HepG2 (cell line): ENCODE data around the gene PDZD8. TPM values are rescaled to one million over a fixed set of nuclear protein-coding genes. Genes with fewer than 3 reads are reported as not detected.

Experiments
- ATM ChIP-seq: fragments of 450-650 bp; IDR thresholded peaks from 2 replicates; pipeline ENCODE4 v1.7.1; 2017; ENCODE audit warnings: mild to moderate bottlenecking, borderline replicate concordance
- FUBP1 ChIP-seq: sonication (generic); formaldehyde crosslinking; IDR thresholded peaks from 2 replicates; pipeline ENCODE4 v1.5.1; 2020; ENCODE audit warnings: missing genetic modification reagents, mild to moderate bottlenecking, borderline replicate concordance
- GABPA ChIP-seq, 2 experiments: IDR thresholded peaks; 2 replicates each; pipeline ENCODE4 v1.6.1; 2011 to 2016; ENCODE audit warnings: low read depth in 2 of 2, low read length in 1 of 2, missing biosample characterization in 1 of 2, missing genetic modification characterization in 1 of 2
- MLXIP ChIP-seq: sonication (generic); formaldehyde crosslinking; IDR thresholded peaks from 2 replicates; pipeline ENCODE4 v1.9.0; 2021; ENCODE audit warnings: missing genetic modification reagents, borderline replicate concordance
- PBX3 ChIP-seq: sonication (generic); formaldehyde crosslinking; IDR thresholded peaks from 2 replicates; pipeline ENCODE4 v1.8.1; 2023; ENCODE audit warnings: missing genetic modification reagents, inconsistent platforms, borderline replicate concordance
- TCF12 ChIP-seq, 2 experiments: fragments of 450-650 bp in 1 of 2; sonication (generic) in 1 of 2; formaldehyde crosslinking in 1 of 2; IDR thresholded peaks; 2 replicates each; pipeline versions ENCODE4 v1.6.1 to v1.8.0; 2017 to 2022; ENCODE audit warnings: antibody characterized with exemption in 1 of 2, mild to moderate bottlenecking in 1 of 2, missing genetic modification reagents in 1 of 2, moderate library complexity in 1 of 2
- ZNF777 ChIP-seq: sonication (generic); formaldehyde crosslinking; IDR thresholded peaks from 2 replicates; pipeline ENCODE4 v1.4.0; 2020; ENCODE audit warnings: missing genetic modification reagents
- polyA plus RNA-seq, 8 experiments: library from polyadenylated mRNA; depleted of rRNA in 3 of 8; stranded (reverse) in 7 of 8; unstranded in 1 of 8; fragments of >200 nt; fragmentation: Illumina TruSeq in 4 of 8; extraction: Trizol in 4 of 8; gene quantifications; 2 replicates each; pipeline versions ENCODE4 v1.2.1 to v1.2.3, GENCODE V29; 2011 to 2016; ENCODE audit warnings: low read depth in 4 of 8, missing spikeins in 1 of 8, mixed read lengths in 1 of 8; ENCODE audit not compliant: insufficient read depth in 1 of 8
- total RNA-seq, 5 experiments: library from RNA; depleted of rRNA; stranded (reverse); fragments of >200 nt; fragmentation: Illumina TruSeq; extraction: Trizol; gene quantifications; 2 replicates each; pipeline ENCODE4 v1.2.3, GENCODE V29; 2016; ENCODE audit warnings: low read depth in 1 of 5

PDZD8 gene
- total and polyA plus RNA-seq, 2 of the 13 experiments (the other 11 are each of a cell fraction or from before 2014, with no cell fraction given): 11.2 to 32.0 TPM

- TF ChIP-seq PBX3 (CRISPR knock-in tag) (no peak), GABPA (IDR thresholded peaks at IDR 0.05; ENCODE audit: low read depth, low read length) (no peak), GABPA (CRISPR knock-in tag; IDR thresholded peaks at IDR 0.05; ENCODE audit: low read depth) (no peak), TCF12 (IDR thresholded peaks at IDR 0.05) (no peak), TCF12 (CRISPR knock-in tag; IDR thresholded peaks at IDR 0.05) (no peak), FUBP1 (CRISPR knock-in tag) (no peak), ZNF777 (CRISPR knock-in tag) (peak; percentile 70), MLXIP (CRISPR knock-in tag) (no peak), ATM (no peak)
- TF ChIP-seq, all 625 proteins: peak for 3
Measured at GRCh38 chr10:117240621-117241529, 134.4 kb downstream of the PDZD8 start, which contains the start of gene SLC18A2 (continued).
